B cell (primary cell): ENCODE results near the gene TOM1L2. TPM values are rescaled to one million over a fixed set of nuclear protein-coding genes. Genes with fewer than 3 reads are reported as not detected.

Experiments
- ATAC-seq: fragments of 200-7000 bp; cut with Tn5 transposase; one replicate; pipeline ENCODE4 v1.10.0; 2021; ENCODE audit warnings: low read depth, mild to moderate bottlenecking, moderate number of reproducible peaks, moderate library complexity
- CTCF ChIA-PET: fragments of 350-600 bp; sonication (Branson Sonifier 250); formaldehyde crosslinking; loops from one replicate; lab custom pipeline; 2021; ENCODE audit warnings: antibody characterized with exemption, inconsistent platforms; lab: Charles Lee
- POLR2A ChIA-PET: fragments of 350-600 bp; sonication (Branson Sonifier 250); formaldehyde crosslinking; loops from one replicate; lab custom pipeline; 2021; ENCODE audit warnings: antibody characterized with exemption; lab: Charles Lee
- DNase-seq: peaks from one replicate; pipeline ENCODE4 v3.0.0; 2013
- H2AFZ ChIP-seq: 2 replicates; pipeline ENCODE4 v1.6.1; 2012; ENCODE audit warnings: mild to moderate bottlenecking, low read depth, low read length; ENCODE audit not compliant: insufficient read depth, poor library complexity, severe bottlenecking
- H3K27ac ChIP-seq, 2 donors: 1 replicate in 1 of 2; 2 replicates in 1 of 2; pipeline ENCODE4 v1.5.1; 2012 to 2013; ENCODE audit warnings: low read length in 2 of 2, mild to moderate bottlenecking in 2 of 2, moderate library complexity in 1 of 2
- H3K27me3 ChIP-seq, 4 experiments: fragments of 200-600 bp in 1 of 4; sonication (generic) in 1 of 4; replicated peaks in 1 of 4; 1 replicate in 2 of 4; 2 replicates in 2 of 4; pipeline versions ENCODE4 v1.6.1 to v1.7.0; 2013 to 2016; ENCODE audit warnings: low read length in 3 of 4, mild to moderate bottlenecking in 2 of 4, mixed read lengths in 1 of 4, moderate library complexity in 1 of 4; ENCODE audit not compliant: insufficient read depth in 4 of 4, control insufficient read depth in 3 of 4; ENCODE audit errors: control extremely low read depth in 1 of 4
- H3K36me3 ChIP-seq, 2 experiments: replicated peaks in 1 of 2; 1 replicate in 1 of 2; 2 replicates in 1 of 2; pipeline versions ENCODE4 v1.6.1 to v1.7.1; 2013; ENCODE audit warnings: low read length in 1 of 2; ENCODE audit not compliant: insufficient read depth in 2 of 2, control insufficient read depth in 1 of 2; ENCODE audit errors: control extremely low read depth in 1 of 2, extremely low read depth in 1 of 2
- H3K4me1 ChIP-seq, 2 donors: fragments of 200-600 bp in 1 of 2; sonication (generic) in 1 of 2; 1 replicate in 1 of 2; 2 replicates in 1 of 2; pipeline versions ENCODE4 v1.5.1 to v1.6.1; 2013 to 2017; ENCODE audit warnings: low read length in 2 of 2; ENCODE audit not compliant: control insufficient read depth in 2 of 2, insufficient read depth in 2 of 2
- H3K4me2 ChIP-seq: replicated peaks from 2 replicates; pipeline ENCODE3; 2012; ENCODE audit warnings: mild to moderate bottlenecking, low read depth, low read length; ENCODE audit not compliant: poor library complexity, severe bottlenecking
- H3K4me3 ChIP-seq, 5 experiments: fragments of 200-600 bp in 1 of 5; sonication (generic) in 1 of 5; 1 replicate in 3 of 5; 2 replicates in 2 of 5; pipeline versions ENCODE4 v1.5.1 to v1.7.0; 2011 to 2016; ENCODE audit warnings: low read length in 4 of 5, mild to moderate bottlenecking in 4 of 5, low read depth in 2 of 5, control low read depth in 1 of 5, moderate library complexity in 1 of 5; ENCODE audit not compliant: insufficient read depth in 1 of 5; ENCODE audit errors: control extremely low read depth in 1 of 5, extremely low read depth in 1 of 5
- H3K79me2 ChIP-seq: fragments of 200-600 bp; sonication (generic); one replicate; pipeline ENCODE4 v1.6.0; 2016; ENCODE audit warnings: low read length; ENCODE audit not compliant: control insufficient read depth, insufficient read depth
- H3K9ac ChIP-seq: fragments of 200-600 bp; sonication (generic); 2 replicates; pipeline ENCODE4 v1.6.1; 2017; ENCODE audit warnings: mild to moderate bottlenecking, low read length, moderate library complexity
- H3K9me3 ChIP-seq, 3 donors: one replicate each; pipeline versions ENCODE4 v1.6.1 to v1.7.1; 2013; ENCODE audit warnings: low read length in 2 of 3; ENCODE audit not compliant: control insufficient read depth in 2 of 3, insufficient read depth in 1 of 3; ENCODE audit errors: control extremely low read depth in 1 of 3
- H4K20me1 ChIP-seq: 2 replicates; pipeline ENCODE4 v1.6.0; 2012; ENCODE audit warnings: mild to moderate bottlenecking, low read length; ENCODE audit not compliant: insufficient read depth, control insufficient read depth, poor library complexity, severe bottlenecking
- H3K27ac Mint-ChIP-seq: one replicate; pipeline ENCODE4 v1.8.0; 2021; ENCODE audit warnings: mixed read lengths
- H3K27me3 Mint-ChIP-seq: one replicate; pipeline ENCODE4 v1.8.0; 2021; ENCODE audit warnings: mixed read lengths
- H3K4me1 Mint-ChIP-seq: one replicate; pipeline ENCODE4 v1.8.0; 2021; ENCODE audit warnings: mixed read lengths
- H3K4me3 Mint-ChIP-seq: one replicate; pipeline ENCODE4 v1.8.0; 2021; ENCODE audit warnings: mixed read lengths
- H3K9me3 Mint-ChIP-seq: one replicate; pipeline ENCODE4 v1.8.0; 2022; ENCODE audit warnings: mixed read lengths; ENCODE audit not compliant: insufficient read depth
- EZH2 ChIP-seq: IDR thresholded peaks from 2 replicates; pipeline ENCODE4 v1.6.1; 2012; ENCODE audit warnings: borderline replicate concordance, low read depth, mild to moderate bottlenecking, moderate library complexity, low read length; ENCODE audit not compliant: insufficient read depth, poor library complexity, severe bottlenecking
- WGBS: methylation state at CpG from one replicate; pipeline ENCODE4 v1.1.5; 2013; ENCODE audit warnings: missing lambda C conversion rate; ENCODE audit not compliant: insufficient coverage; 5-methylcytosine and 5-hydroxymethylcytosine counted together
- intact Hi-C: fragments of 100-400 bp; cut with micrococcal nuclease; formaldehyde crosslinking; loops from one replicate; pipeline ENCODE4 v1.10.0; 2022
- polyA plus RNA-seq: library from polyadenylated mRNA; depleted of rRNA; stranded (reverse); fragments of >200 nt; gene quantifications from 2 replicates; pipeline ENCODE4 v1.2.3, GENCODE V29; 2012
- total RNA-seq, 2 donors: library from RNA; stranded (reverse); fragments of 120-200 nt in 1 of 2; gene quantifications; 1 replicate in 1 of 2; 2 replicates in 1 of 2; pipeline versions ENCODE4 v1.2.3 to v1.2.4, GENCODE V29; 2013 to 2022
- TF ChIP-seq, protein P1 (sequence below): fragments of 200-600 bp; IDR thresholded peaks from one replicate; pipeline ENCODE4 v1.8.0; 2022; ENCODE audit warnings: antibody characterized with exemption, mild to moderate bottlenecking

The TOM1L2 gene
- total and polyA plus RNA-seq, 2 donors (not counting 1 experiment from before 2014, with no cell fraction given), result 25.1 to 29.7 TPM

DNA sequence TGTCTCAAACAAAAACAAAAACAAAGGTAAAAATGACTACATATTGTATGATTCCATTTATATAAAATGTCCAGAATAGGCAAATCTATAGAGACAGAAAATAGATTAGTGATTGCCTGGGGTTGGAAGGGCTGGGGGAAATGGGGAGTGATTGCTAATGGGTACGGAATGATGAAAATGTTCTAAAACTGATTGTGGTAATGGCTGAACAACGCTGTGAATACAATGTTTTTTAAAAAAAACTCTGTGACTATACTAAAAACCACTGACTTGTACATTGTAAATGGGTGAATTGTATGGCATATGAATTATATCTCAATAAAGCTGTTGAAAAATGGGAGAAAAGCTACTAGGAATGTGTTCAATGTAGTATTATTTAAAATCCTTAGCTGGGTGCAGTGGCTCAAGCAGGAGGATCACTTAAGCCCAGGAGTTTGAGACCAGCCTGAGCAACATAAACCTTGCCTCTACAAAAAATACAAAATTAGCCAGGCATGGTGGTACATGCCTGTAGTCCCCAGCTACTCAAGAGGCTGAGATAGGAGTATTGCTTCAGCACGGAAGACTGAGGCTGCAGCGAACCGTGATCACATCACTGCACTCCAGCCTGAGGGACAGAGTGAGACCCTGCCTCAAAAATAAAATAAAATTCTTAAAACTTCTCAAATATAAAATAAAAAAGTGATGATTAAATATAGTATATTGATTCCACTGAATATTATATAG, 47.9 kb downstream of the TOM1L2 start:
- H3K9ac ChIP-seq, result no peak overlapping the region
- Mint-ChIP-seq H3K9me3 (no peaks in the 10 kb centered on the region), H3K27ac (no peak overlapping the region), H3K4me1 (peaks cover 3% of the 10 kb centered on the region), H3K4me3 (no peak overlapping the region), H3K27me3 (no peaks in the 10 kb centered on the region)
- H2AFZ ChIP-seq, result no peak overlapping the region
- ChIA-PET POLR2A (no interaction called here), CTCF (no interaction called here)
- H3K9me3 ChIP-seq, result peaks cover 0 to 3% (median 0%) of the 10 kb centered on the region in 3 donors
- ATAC-seq, result no peak
- H3K79me2 ChIP-seq, result peaks cover 10% of the 10 kb centered on the region
- 100% methylated on average over 1 of the region's 5 CpGs for WGBS
- no peak overlapping the region for H3K27ac ChIP-seq
- no peak overlapping the region for H3K4me2 ChIP-seq
- DNase-seq, result no peak
- H3K4me1 ChIP-seq, result no peaks in the 10 kb centered on the region
- H4K20me1 ChIP-seq, result no peaks in the 10 kb centered on the region
- no peak overlapping the region for H3K4me3 ChIP-seq
- no peaks in the 10 kb centered on the region for H3K27me3 ChIP-seq
- H3K36me3 ChIP-seq, result no peaks in the 10 kb centered on the region
- intact Hi-C loops, result no loop called here
- TF ChIP-seq EZH2, result no peak
- TF ChIP-seq, protein P1, sequence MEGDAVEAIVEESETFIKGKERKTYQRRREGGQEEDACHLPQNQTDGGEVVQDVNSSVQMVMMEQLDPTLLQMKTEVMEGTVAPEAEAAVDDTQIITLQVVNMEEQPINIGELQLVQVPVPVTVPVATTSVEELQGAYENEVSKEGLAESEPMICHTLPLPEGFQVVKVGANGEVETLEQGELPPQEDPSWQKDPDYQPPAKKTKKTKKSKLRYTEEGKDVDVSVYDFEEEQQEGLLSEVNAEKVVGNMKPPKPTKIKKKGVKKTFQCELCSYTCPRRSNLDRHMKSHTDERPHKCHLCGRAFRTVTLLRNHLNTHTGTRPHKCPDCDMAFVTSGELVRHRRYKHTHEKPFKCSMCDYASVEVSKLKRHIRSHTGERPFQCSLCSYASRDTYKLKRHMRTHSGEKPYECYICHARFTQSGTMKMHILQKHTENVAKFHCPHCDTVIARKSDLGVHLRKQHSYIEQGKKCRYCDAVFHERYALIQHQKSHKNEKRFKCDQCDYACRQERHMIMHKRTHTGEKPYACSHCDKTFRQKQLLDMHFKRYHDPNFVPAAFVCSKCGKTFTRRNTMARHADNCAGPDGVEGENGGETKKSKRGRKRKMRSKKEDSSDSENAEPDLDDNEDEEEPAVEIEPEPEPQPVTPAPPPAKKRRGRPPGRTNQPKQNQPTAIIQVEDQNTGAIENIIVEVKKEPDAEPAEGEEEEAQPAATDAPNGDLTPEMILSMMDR, result no peak

DNA sequence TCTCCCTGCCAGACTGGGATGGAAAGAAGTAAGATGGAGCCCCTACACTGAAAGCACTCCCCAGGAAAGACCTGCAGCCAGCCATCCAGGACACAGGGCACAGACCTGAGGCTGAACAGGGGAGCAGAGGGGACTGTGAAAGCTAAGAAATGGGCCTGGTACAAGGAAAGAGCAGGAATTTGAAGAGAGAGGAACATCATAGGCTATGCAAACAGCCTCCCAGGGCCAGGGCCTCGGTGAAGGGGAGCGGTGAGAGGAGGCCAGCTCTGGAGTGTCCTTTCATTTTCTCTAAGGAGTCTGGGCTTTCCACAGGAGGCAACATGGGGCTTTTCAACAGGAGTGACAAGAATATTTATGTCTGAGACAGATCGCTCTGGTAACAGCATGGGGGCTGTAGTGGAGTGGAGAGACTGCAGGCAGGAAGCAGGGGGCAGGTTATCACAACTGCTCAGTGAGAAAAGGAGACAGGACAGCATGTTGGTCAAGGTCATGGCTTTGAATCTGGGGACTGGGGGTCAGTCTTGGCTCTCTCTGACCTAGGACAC, 50.1 kb downstream of the TOM1L2 start:
- ChIA-PET CTCF (interaction anchor here (1.2 to 4.0 kb wide), 2 partner anchors 240 to 425 kb away, joined by 3 to 29 read pairs; no protein-coding TSS in a partner anchor), POLR2A (no interaction called here)
- Histone ChIP-seq H3K4me2 (no peak overlapping the region), H3K79me2 (peaks cover 8% of the 10 kb centered on the region), H3K36me3 (no peaks in the 10 kb centered on the region), H3K9ac (no peak overlapping the region), H3K27me3 (no peaks in the 10 kb centered on the region), H3K27ac (no peak overlapping the region), H3K9me3 (peaks cover 0 to 3% (median 0%) of the 10 kb centered on the region in 3 donors), H3K4me3 (no peak overlapping the region), H4K20me1 (peaks cover 6% of the 10 kb centered on the region), H3K4me1 (no peaks in the 10 kb centered on the region), H2AFZ (no peak overlapping the region)
- no peak overlapping the region for H3K4me3 Mint-ChIP-seq
- peaks cover 3% of the 10 kb centered on the region for H3K4me1 Mint-ChIP-seq
- WGBS, result 88% methylated on average over 3 of the region's 3 CpGs
- DNase-seq (no peak), ATAC-seq (no peak)
- no peaks in the 10 kb centered on the region for H3K27me3 Mint-ChIP-seq
- no peak for TF ChIP-seq EZH2
- TF ChIP-seq, protein P1, result no peak
- no peak overlapping the region for H3K27ac Mint-ChIP-seq
- intact Hi-C loops, result no loop called here
- H3K9me3 Mint-ChIP-seq, result no peaks in the 10 kb centered on the region
